ENCODE measurements around the gene NINJ1.
"Not testable (repeated sequence)": the region's sequence is repeated elsewhere in the genome, so short reads cannot be mapped to it uniquely, and the experiment has no call there.

Gene NINJ1

GRCh38 chr9:93119703-93119952 is 14.4 kb downstream of the NINJ1 start:
- DNase-seq (ENCODE audit: low read depth, low spot score), result no peak

- DNase-seq (ENCODE audit: low read depth, low spot score), result no peak
These were observed 15.0 kb downstream of the NINJ1 start for GRCh38 chr9:93118863-93119702.

- DNase-seq (ENCODE audit: low read depth, low spot score), result no peak
These were observed 15.9 kb downstream of the NINJ1 start for GRCh38 chr9:93117924-93118862.

GRCh38 chr9:93117521-93117920 is 16.5 kb downstream of the NINJ1 start:
- not testable (repeated sequence) for DNase-seq (ENCODE audit: low read depth, low spot score)

GRCh38 chr9:93116072-93116961 is 17.7 kb downstream of the NINJ1 start:
- DNase-seq (ENCODE audit: low read depth, low spot score), result no peak

- no peak for DNase-seq (ENCODE audit: low read depth, low spot score)
These were observed 18.5 kb downstream of the NINJ1 start for GRCh38 chr9:93115486-93116071.

- no peak for DNase-seq (ENCODE audit: low read depth, low spot score)
These were observed 19.1 kb downstream of the NINJ1 start for GRCh38 chr9:93114984-93115335.

GRCh38 chr9:93114169-93114983 is 19.7 kb downstream of the NINJ1 start:
- no peak for DNase-seq (ENCODE audit: low read depth, low spot score)

- no peak for DNase-seq (ENCODE audit: low read depth, low spot score)
These were observed 21.1 kb downstream of the NINJ1 start for GRCh38 chr9:93112864-93113389.

- no peak for DNase-seq (ENCODE audit: low read depth, low spot score)
These were observed 21.8 kb downstream of the NINJ1 start for GRCh38 chr9:93112116-93112863.

GRCh38 chr9:93111371-93112115 is 22.5 kb downstream of the NINJ1 start:
- no peak for DNase-seq (ENCODE audit: low read depth, low spot score)

- DNase-seq (ENCODE audit: low read depth, low spot score), result no peak
These were observed 23.1 kb downstream of the NINJ1 start for GRCh38 chr9:93111001-93111370.

GRCh38 chr9:93110311-93110855 is 23.7 kb downstream of the NINJ1 start:
- DNase-seq (ENCODE audit: low read depth, low spot score), result no peak

- DNase-seq (ENCODE audit: low read depth, low spot score), result no peak
These were observed 25.6 kb downstream of the NINJ1 start for GRCh38 chr9:93108291-93109041.

GRCh38 chr9:93107825-93108161 is 26.3 kb downstream of the NINJ1 start:
- no peak for DNase-seq (ENCODE audit: low read depth, low spot score)

- no peak for DNase-seq (ENCODE audit: low read depth, low spot score)
These were observed 26.8 kb downstream of the NINJ1 start for GRCh38 chr9:93107151-93107824.

- DNase-seq (ENCODE audit: low read depth, low spot score), result no peak
These were observed 28.4 kb downstream of the NINJ1 start for GRCh38 chr9:93105620-93106019.

- not testable (repeated sequence) for DNase-seq (ENCODE audit: low read depth, low spot score)
These were observed 33.0 kb downstream of the NINJ1 start for GRCh38 chr9:93101086-93101485.
